ENCODE data around the gene ANKRD55. TPM values are rescaled to one million over a fixed set of nuclear protein-coding genes. Genes with fewer than 3 reads are reported as not detected.

The ANKRD55 gene
- total RNA-seq, 1 experiment from 2014 or later, result not detected

DNA sequence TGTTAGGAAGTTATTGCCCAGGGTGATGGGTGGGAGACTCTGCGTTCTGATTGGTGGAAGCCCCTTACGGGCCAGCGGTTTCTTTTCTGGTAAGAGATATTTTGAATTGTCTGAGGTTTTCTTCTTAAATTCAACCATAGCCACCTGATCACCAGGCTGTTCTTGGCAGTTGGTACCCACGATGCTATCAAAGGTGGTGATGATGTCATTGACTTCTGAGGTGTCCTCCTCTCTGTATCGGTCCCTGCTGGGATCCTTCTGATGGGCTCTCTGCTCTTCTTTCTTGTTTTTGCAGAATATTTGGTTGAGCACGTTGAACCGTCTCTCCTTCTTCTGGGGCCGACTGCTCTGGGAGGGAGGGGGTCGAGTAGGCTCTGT is 121.7 kb downstream of the ANKRD55 start:
- no peak overlapping the region for H2AFZ ChIP-seq
- intact Hi-C loops (cut with micrococcal nuclease; ENCODE audit: unreplicated experiment), result loop anchor here (5.0 kb wide), 1 partner anchor 114 kb away; no protein-coding TSS in a partner anchor
- H3K79me2 ChIP-seq (ENCODE audit: low read depth), result no peaks in the 10 kb centered on the region
- peaks cover 25% of the 10 kb centered on the region for H3F3A ChIP-seq (ENCODE audit: insufficient read depth, low read depth)
- DNase-seq, result no peak
- no peaks in the 10 kb centered on the region for H3K9me2 ChIP-seq (ENCODE audit: insufficient read depth)
- no peak overlapping the region for H3K4me2 ChIP-seq
- ChIA-PET CTCF (no interaction called here), POLR2A (ENCODE audit: unreplicated experiment) (no interaction called here)
- H3K27me3 ChIP-seq (ENCODE audit: insufficient read depth, low read depth), result no peaks in the 10 kb centered on the region
- no peaks in the 10 kb centered on the region for H3K9me3 ChIP-seq (ENCODE audit: insufficient read depth, low read depth)
- TF ChIP-seq EZH2 (IDR thresholded peaks at IDR 0.05; ENCODE audit: low read depth), result no peak
- TF ChIP-seq, protein P1, sequence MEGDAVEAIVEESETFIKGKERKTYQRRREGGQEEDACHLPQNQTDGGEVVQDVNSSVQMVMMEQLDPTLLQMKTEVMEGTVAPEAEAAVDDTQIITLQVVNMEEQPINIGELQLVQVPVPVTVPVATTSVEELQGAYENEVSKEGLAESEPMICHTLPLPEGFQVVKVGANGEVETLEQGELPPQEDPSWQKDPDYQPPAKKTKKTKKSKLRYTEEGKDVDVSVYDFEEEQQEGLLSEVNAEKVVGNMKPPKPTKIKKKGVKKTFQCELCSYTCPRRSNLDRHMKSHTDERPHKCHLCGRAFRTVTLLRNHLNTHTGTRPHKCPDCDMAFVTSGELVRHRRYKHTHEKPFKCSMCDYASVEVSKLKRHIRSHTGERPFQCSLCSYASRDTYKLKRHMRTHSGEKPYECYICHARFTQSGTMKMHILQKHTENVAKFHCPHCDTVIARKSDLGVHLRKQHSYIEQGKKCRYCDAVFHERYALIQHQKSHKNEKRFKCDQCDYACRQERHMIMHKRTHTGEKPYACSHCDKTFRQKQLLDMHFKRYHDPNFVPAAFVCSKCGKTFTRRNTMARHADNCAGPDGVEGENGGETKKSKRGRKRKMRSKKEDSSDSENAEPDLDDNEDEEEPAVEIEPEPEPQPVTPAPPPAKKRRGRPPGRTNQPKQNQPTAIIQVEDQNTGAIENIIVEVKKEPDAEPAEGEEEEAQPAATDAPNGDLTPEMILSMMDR (conservative IDR thresholded peaks at IDR 0.05), result no peak
- BruUV-seq (replicated peaks), result no TSS peak
- H3K36me3 ChIP-seq (ENCODE audit: low read depth), result no peaks in the 10 kb centered on the region
- H4K20me1 ChIP-seq (ENCODE audit: insufficient read depth), result no peaks in the 10 kb centered on the region
- H3K4me1 ChIP-seq (replicated peaks; ENCODE audit: insufficient read depth), result peaks cover 43% of the 10 kb centered on the region
- H3K4me3 ChIP-seq, result no peak overlapping the region
- peak overlapping the region; percentile 95 for H3K27ac ChIP-seq

DNA sequence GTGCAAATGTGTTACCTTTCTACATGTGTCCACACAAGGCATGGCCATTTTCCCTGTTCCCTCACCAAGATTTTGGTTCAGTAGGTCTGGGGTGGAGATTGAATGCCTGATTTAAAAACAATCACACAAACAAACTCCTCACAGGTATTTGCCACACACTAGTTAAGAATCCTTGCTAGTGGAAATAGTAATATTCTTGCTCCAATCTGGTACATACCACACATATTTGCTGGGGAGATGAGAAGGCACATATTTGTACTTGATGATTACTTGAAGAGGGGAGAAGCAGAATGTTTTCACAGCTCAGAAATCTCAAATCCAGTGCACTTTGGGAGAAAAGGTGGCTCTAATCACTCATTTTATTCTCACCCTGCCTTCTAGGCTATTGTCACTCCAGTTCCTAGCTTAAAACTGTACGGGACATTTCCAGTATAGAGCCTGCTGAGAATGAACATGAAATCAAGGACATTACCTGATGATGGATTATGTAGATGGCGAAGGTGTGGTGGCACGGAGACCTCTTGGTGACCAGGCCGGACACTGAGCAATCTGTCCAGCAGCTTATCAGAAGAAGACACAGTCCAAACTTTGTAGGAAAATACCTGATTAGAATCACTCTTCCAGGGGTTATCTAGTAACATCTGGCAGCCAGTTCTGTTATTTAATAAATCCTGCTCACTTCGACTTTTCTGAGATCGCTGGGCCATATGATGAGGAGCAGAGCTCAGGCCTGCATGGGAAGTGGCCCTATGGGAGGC is 122.3 kb downstream of the ANKRD55 start:
- Histone ChIP-seq H2AFZ (no peak overlapping the region), H3K4me1 (replicated peaks; ENCODE audit: insufficient read depth) (peaks cover 43% of the 10 kb centered on the region), H3K79me2 (ENCODE audit: low read depth) (no peaks in the 10 kb centered on the region), H3K4me2 (0 out of 2 replicates have a peak overlapping the region, but pooled peaks have one; percentile 4), H3F3A (ENCODE audit: insufficient read depth, low read depth) (peaks cover 25% of the 10 kb centered on the region), H3K27ac (no peak overlapping the region), H3K4me3 (no peak overlapping the region), H3K27me3 (ENCODE audit: insufficient read depth, low read depth) (no peaks in the 10 kb centered on the region), H4K20me1 (ENCODE audit: insufficient read depth) (no peaks in the 10 kb centered on the region), H3K9me2 (ENCODE audit: insufficient read depth) (no peaks in the 10 kb centered on the region), H3K9me3 (ENCODE audit: insufficient read depth, low read depth) (no peaks in the 10 kb centered on the region), H3K36me3 (ENCODE audit: low read depth) (no peaks in the 10 kb centered on the region)
- BruUV-seq (replicated peaks), result no TSS peak
- CTCF ChIA-PET, result no interaction called here
- POLR2A ChIA-PET (ENCODE audit: unreplicated experiment), result no interaction called here
- intact Hi-C loops (cut with micrococcal nuclease; ENCODE audit: unreplicated experiment), result loop anchor here (5.0 kb wide), 1 partner anchor 114 kb away; no protein-coding TSS in a partner anchor
- TF ChIP-seq, protein P1 (conservative IDR thresholded peaks at IDR 0.05), result no peak
- no peak for TF ChIP-seq EZH2 (IDR thresholded peaks at IDR 0.05; ENCODE audit: low read depth)
- peak in 1 of 2 experiments; percentile 47 for DNase-seq

DNA sequence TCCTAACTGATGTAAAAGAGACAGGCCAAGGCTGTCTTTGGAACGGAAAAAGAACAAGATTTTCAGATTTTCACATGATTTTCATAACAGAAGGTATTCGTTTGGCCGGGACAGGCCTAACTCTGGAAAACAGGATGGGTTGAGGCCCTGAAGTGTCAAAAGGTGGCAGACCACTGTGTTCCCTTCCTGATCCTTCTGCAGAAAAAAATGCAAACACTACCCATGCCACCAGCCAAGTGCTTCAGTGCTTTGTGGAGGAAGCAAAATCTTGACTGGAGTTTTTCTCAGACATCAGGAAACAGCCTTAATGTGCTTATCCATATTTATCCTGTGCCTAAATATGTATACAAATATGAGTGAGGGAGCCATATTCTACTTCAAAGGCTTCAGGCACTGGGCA is 124.9 kb downstream of the ANKRD55 start:
- Histone ChIP-seq H3K27me3 (ENCODE audit: insufficient read depth, low read depth) (no peaks in the 10 kb centered on the region), H3F3A (ENCODE audit: insufficient read depth, low read depth) (peaks cover 17% of the 10 kb centered on the region), H3K4me2 (no peak overlapping the region), H3K9me3 (ENCODE audit: insufficient read depth, low read depth) (no peaks in the 10 kb centered on the region), H3K4me1 (replicated peaks; ENCODE audit: insufficient read depth) (peaks cover 32% of the 10 kb centered on the region), H3K27ac (no peak overlapping the region), H3K4me3 (no peak overlapping the region), H3K36me3 (ENCODE audit: low read depth) (no peaks in the 10 kb centered on the region), H4K20me1 (ENCODE audit: insufficient read depth) (no peaks in the 10 kb centered on the region), H3K79me2 (ENCODE audit: low read depth) (no peaks in the 10 kb centered on the region), H3K9me2 (ENCODE audit: insufficient read depth) (no peaks in the 10 kb centered on the region), H2AFZ (no peak overlapping the region)
- BruUV-seq (replicated peaks), result no TSS peak
- DNase-seq, result no peak
- ChIA-PET CTCF (no interaction called here), POLR2A (ENCODE audit: unreplicated experiment) (no interaction called here)
- TF ChIP-seq, protein P1 (conservative IDR thresholded peaks at IDR 0.05), result no peak
- intact Hi-C loops (cut with micrococcal nuclease; ENCODE audit: unreplicated experiment), result no loop called here

All from PC-9 (cell line).